B cell (primary cell): Measurements from ENCODE around the gene SIRPB1. TPM values are rescaled to one million over a fixed set of nuclear protein-coding genes. Genes with fewer than 3 reads are reported as not detected.

Source experiments
- ATAC-seq: fragments of 200-7000 bp; cut with Tn5 transposase; one replicate; pipeline ENCODE4 v1.10.0; 2021; ENCODE audit warnings: low read depth, mild to moderate bottlenecking, moderate number of reproducible peaks, moderate library complexity
- CTCF ChIA-PET: fragments of 350-600 bp; sonication (Branson Sonifier 250); formaldehyde crosslinking; loops from one replicate; lab custom pipeline; 2021; ENCODE audit warnings: antibody characterized with exemption, inconsistent platforms; lab: Charles Lee
- POLR2A ChIA-PET: fragments of 350-600 bp; sonication (Branson Sonifier 250); formaldehyde crosslinking; loops from one replicate; lab custom pipeline; 2021; ENCODE audit warnings: antibody characterized with exemption; lab: Charles Lee
- DNase-seq: peaks from one replicate; pipeline ENCODE4 v3.0.0; 2013
- H2AFZ ChIP-seq: 2 replicates; pipeline ENCODE4 v1.6.1; 2012; ENCODE audit warnings: mild to moderate bottlenecking, low read depth, low read length; ENCODE audit not compliant: insufficient read depth, poor library complexity, severe bottlenecking
- H3K27ac ChIP-seq, 2 donors: 1 replicate in 1 of 2; 2 replicates in 1 of 2; pipeline ENCODE4 v1.5.1; 2012 to 2013; ENCODE audit warnings: low read length in 2 of 2, mild to moderate bottlenecking in 2 of 2, moderate library complexity in 1 of 2
- H3K27me3 ChIP-seq, 4 experiments: fragments of 200-600 bp in 1 of 4; sonication (generic) in 1 of 4; replicated peaks in 1 of 4; 1 replicate in 2 of 4; 2 replicates in 2 of 4; pipeline versions ENCODE4 v1.6.1 to v1.7.0; 2013 to 2016; ENCODE audit warnings: low read length in 3 of 4, mild to moderate bottlenecking in 2 of 4, mixed read lengths in 1 of 4, moderate library complexity in 1 of 4; ENCODE audit not compliant: insufficient read depth in 4 of 4, control insufficient read depth in 3 of 4; ENCODE audit errors: control extremely low read depth in 1 of 4
- H3K36me3 ChIP-seq, 2 experiments: replicated peaks in 1 of 2; 1 replicate in 1 of 2; 2 replicates in 1 of 2; pipeline versions ENCODE4 v1.6.1 to v1.7.1; 2013; ENCODE audit warnings: low read length in 1 of 2; ENCODE audit not compliant: insufficient read depth in 2 of 2, control insufficient read depth in 1 of 2; ENCODE audit errors: control extremely low read depth in 1 of 2, extremely low read depth in 1 of 2
- H3K4me1 ChIP-seq, 2 donors: fragments of 200-600 bp in 1 of 2; sonication (generic) in 1 of 2; 1 replicate in 1 of 2; 2 replicates in 1 of 2; pipeline versions ENCODE4 v1.5.1 to v1.6.1; 2013 to 2017; ENCODE audit warnings: low read length in 2 of 2; ENCODE audit not compliant: control insufficient read depth in 2 of 2, insufficient read depth in 2 of 2
- H3K4me2 ChIP-seq: replicated peaks from 2 replicates; pipeline ENCODE3; 2012; ENCODE audit warnings: mild to moderate bottlenecking, low read depth, low read length; ENCODE audit not compliant: poor library complexity, severe bottlenecking
- H3K4me3 ChIP-seq, 5 experiments: fragments of 200-600 bp in 1 of 5; sonication (generic) in 1 of 5; 1 replicate in 3 of 5; 2 replicates in 2 of 5; pipeline versions ENCODE4 v1.5.1 to v1.7.0; 2011 to 2016; ENCODE audit warnings: low read length in 4 of 5, mild to moderate bottlenecking in 4 of 5, low read depth in 2 of 5, control low read depth in 1 of 5, moderate library complexity in 1 of 5; ENCODE audit not compliant: insufficient read depth in 1 of 5; ENCODE audit errors: control extremely low read depth in 1 of 5, extremely low read depth in 1 of 5
- H3K79me2 ChIP-seq: fragments of 200-600 bp; sonication (generic); one replicate; pipeline ENCODE4 v1.6.0; 2016; ENCODE audit warnings: low read length; ENCODE audit not compliant: control insufficient read depth, insufficient read depth
- H3K9ac ChIP-seq: fragments of 200-600 bp; sonication (generic); 2 replicates; pipeline ENCODE4 v1.6.1; 2017; ENCODE audit warnings: mild to moderate bottlenecking, low read length, moderate library complexity
- H3K9me3 ChIP-seq, 3 donors: one replicate each; pipeline versions ENCODE4 v1.6.1 to v1.7.1; 2013; ENCODE audit warnings: low read length in 2 of 3; ENCODE audit not compliant: control insufficient read depth in 2 of 3, insufficient read depth in 1 of 3; ENCODE audit errors: control extremely low read depth in 1 of 3
- H4K20me1 ChIP-seq: 2 replicates; pipeline ENCODE4 v1.6.0; 2012; ENCODE audit warnings: mild to moderate bottlenecking, low read length; ENCODE audit not compliant: insufficient read depth, control insufficient read depth, poor library complexity, severe bottlenecking
- H3K27ac Mint-ChIP-seq: one replicate; pipeline ENCODE4 v1.8.0; 2021; ENCODE audit warnings: mixed read lengths
- H3K27me3 Mint-ChIP-seq: one replicate; pipeline ENCODE4 v1.8.0; 2021; ENCODE audit warnings: mixed read lengths
- H3K4me1 Mint-ChIP-seq: one replicate; pipeline ENCODE4 v1.8.0; 2021; ENCODE audit warnings: mixed read lengths
- H3K4me3 Mint-ChIP-seq: one replicate; pipeline ENCODE4 v1.8.0; 2021; ENCODE audit warnings: mixed read lengths
- H3K9me3 Mint-ChIP-seq: one replicate; pipeline ENCODE4 v1.8.0; 2022; ENCODE audit warnings: mixed read lengths; ENCODE audit not compliant: insufficient read depth
- EZH2 ChIP-seq: IDR thresholded peaks from 2 replicates; pipeline ENCODE4 v1.6.1; 2012; ENCODE audit warnings: borderline replicate concordance, low read depth, mild to moderate bottlenecking, moderate library complexity, low read length; ENCODE audit not compliant: insufficient read depth, poor library complexity, severe bottlenecking
- WGBS: methylation state at CpG from one replicate; pipeline ENCODE4 v1.1.5; 2013; ENCODE audit warnings: missing lambda C conversion rate; ENCODE audit not compliant: insufficient coverage; 5-methylcytosine and 5-hydroxymethylcytosine counted together
- intact Hi-C: fragments of 100-400 bp; cut with micrococcal nuclease; formaldehyde crosslinking; loops from one replicate; pipeline ENCODE4 v1.10.0; 2022
- polyA plus RNA-seq: library from polyadenylated mRNA; depleted of rRNA; stranded (reverse); fragments of >200 nt; gene quantifications from 2 replicates; pipeline ENCODE4 v1.2.3, GENCODE V29; 2012
- total RNA-seq, 2 donors: library from RNA; stranded (reverse); fragments of 120-200 nt in 1 of 2; gene quantifications; 1 replicate in 1 of 2; 2 replicates in 1 of 2; pipeline versions ENCODE4 v1.2.3 to v1.2.4, GENCODE V29; 2013 to 2022
- TF ChIP-seq, protein P1 (sequence below): fragments of 200-600 bp; IDR thresholded peaks from one replicate; pipeline ENCODE4 v1.8.0; 2022; ENCODE audit warnings: antibody characterized with exemption, mild to moderate bottlenecking

Gene SIRPB1
- total and polyA plus RNA-seq, 2 donors (not counting 1 experiment from before 2014, with no cell fraction given) = 1.3 to 1.7 TPM

DNA sequence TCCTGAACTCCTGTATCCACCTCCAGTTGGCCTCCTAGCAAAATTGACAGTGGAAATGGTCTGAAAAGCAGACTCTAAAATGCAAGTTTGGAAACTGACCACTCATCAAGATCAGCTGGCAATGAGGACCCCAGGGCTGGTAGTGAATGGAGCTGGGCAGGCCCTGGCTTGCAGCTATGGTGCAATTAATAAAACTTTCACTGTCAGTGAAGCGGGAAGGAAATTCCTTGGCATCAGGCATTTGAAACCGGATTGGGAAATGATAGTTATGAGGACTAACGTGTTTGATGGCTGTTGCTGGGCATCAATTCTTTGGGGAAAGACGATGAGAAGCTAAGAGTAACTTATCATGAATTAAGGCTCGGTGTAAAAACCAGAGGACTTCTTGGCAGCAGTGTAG, 19.1 kb downstream of the SIRPB1 start:
- no peaks in the 10 kb centered on the region for H3K9me3 Mint-ChIP-seq
- intact Hi-C loops = no loop called here
- no peak for DNase-seq
- Histone ChIP-seq H3K4me2 (no peak overlapping the region), H2AFZ (no peak overlapping the region), H3K4me3 (no peak overlapping the region), H3K27me3 (no peaks in the 10 kb centered on the region), H3K27ac (no peak overlapping the region), H3K36me3 (no peaks in the 10 kb centered on the region), H3K79me2 (no peaks in the 10 kb centered on the region), H4K20me1 (no peaks in the 10 kb centered on the region), H3K9me3 (no peaks in the 10 kb centered on the region), H3K4me1 (no peaks in the 10 kb centered on the region), H3K9ac (no peak overlapping the region)
- no peak for ATAC-seq
- no peaks in the 10 kb centered on the region for H3K27me3 Mint-ChIP-seq
- ChIA-PET POLR2A (no interaction called here), CTCF (no interaction called here)
- no peaks in the 10 kb centered on the region for H3K4me1 Mint-ChIP-seq
- WGBS = 93% methylated on average over 2 of the region's 5 CpGs
- TF ChIP-seq, protein P1, sequence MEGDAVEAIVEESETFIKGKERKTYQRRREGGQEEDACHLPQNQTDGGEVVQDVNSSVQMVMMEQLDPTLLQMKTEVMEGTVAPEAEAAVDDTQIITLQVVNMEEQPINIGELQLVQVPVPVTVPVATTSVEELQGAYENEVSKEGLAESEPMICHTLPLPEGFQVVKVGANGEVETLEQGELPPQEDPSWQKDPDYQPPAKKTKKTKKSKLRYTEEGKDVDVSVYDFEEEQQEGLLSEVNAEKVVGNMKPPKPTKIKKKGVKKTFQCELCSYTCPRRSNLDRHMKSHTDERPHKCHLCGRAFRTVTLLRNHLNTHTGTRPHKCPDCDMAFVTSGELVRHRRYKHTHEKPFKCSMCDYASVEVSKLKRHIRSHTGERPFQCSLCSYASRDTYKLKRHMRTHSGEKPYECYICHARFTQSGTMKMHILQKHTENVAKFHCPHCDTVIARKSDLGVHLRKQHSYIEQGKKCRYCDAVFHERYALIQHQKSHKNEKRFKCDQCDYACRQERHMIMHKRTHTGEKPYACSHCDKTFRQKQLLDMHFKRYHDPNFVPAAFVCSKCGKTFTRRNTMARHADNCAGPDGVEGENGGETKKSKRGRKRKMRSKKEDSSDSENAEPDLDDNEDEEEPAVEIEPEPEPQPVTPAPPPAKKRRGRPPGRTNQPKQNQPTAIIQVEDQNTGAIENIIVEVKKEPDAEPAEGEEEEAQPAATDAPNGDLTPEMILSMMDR = no peak
- no peak for TF ChIP-seq EZH2
- no peak overlapping the region for H3K27ac Mint-ChIP-seq
- no peak overlapping the region for H3K4me3 Mint-ChIP-seq

DNA sequence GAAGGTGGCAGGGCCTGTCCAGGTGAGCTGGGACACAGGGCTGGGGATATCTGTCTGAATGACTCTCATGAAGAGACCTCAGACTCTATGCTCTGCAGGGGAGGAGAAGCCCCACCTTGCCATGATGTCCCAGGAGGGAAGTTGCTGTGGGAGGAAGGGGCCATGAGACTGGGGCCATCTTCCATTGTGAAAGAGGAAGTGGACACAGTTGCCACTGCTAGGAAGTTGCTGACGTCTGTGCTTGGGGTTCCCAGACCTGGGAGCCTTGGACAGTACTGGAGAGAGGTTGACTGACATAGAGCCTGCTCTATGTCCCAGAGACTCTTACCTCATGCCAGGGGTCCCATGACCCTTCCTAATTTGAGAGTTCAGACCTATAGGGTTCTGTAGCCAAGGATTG, 24.5 kb downstream of the SIRPB1 start:
- peaks cover 3% of the 10 kb centered on the region for H3K9me3 Mint-ChIP-seq
- no peak overlapping the region for H3K27ac Mint-ChIP-seq
- no peak for ATAC-seq
- Histone ChIP-seq H3K36me3 (no peaks in the 10 kb centered on the region), H2AFZ (no peak overlapping the region), H3K27me3 (no peaks in the 10 kb centered on the region), H3K79me2 (no peaks in the 10 kb centered on the region), H3K4me1 (peaks cover 0 to 6% of the 10 kb centered on the region in 2 donors), H3K4me3 (no peak overlapping the region), H4K20me1 (no peaks in the 10 kb centered on the region), H3K9me3 (no peaks in the 10 kb centered on the region), H3K27ac (no peak overlapping the region), H3K9ac (no peak overlapping the region), H3K4me2 (no peak overlapping the region)
- CTCF ChIA-PET = no interaction called here
- no peak overlapping the region for H3K4me3 Mint-ChIP-seq
- WGBS = 0% methylated on average over 1 of the region's 1 CpG
- DNase-seq = peak; percentile 8
- H3K4me1 Mint-ChIP-seq = peaks cover 6% of the 10 kb centered on the region
- TF ChIP-seq, protein P1 = no peak
- TF ChIP-seq EZH2 = no peak
- POLR2A ChIA-PET = no interaction called here
- no peaks in the 10 kb centered on the region for H3K27me3 Mint-ChIP-seq
- intact Hi-C loops = no loop called here
